CD4-positive, alpha-beta T cell treated with Interleukin-4 for 1 hour (primary cell): ENCODE data around the gene ARL3.
A peak's percentile ranks its signal among the peaks of the same experiment; 100 is the strongest.
"Not testable (repeated sequence)": the region's sequence is repeated elsewhere in the genome, so short reads cannot be mapped to it uniquely, and the experiment has no call there.

ENCODE experiments used
- DNase-seq, 2 donors: peaks; one replicate each; pipeline ENCODE4 v3.0.0-alpha.2; 2020 to 2022

ARL3 gene

GRCh38 chr10:102713814-102714620 is at the start of gene ARL3:
TSS of gene ARL3 (minus strand) at chr10:102714397. CDS start at chr10:102714275, 122 bp downstream.
- DNase-seq: peak; percentile 96

GRCh38 chr10:102763037-102763607 is 48.9 kb upstream of the ARL3 start:
- DNase-seq: no peak

- DNase-seq: no peak
These were observed 48.3 kb upstream of the ARL3 start for GRCh38 chr10:102762401-102763015.

- DNase-seq: no peak
These were observed 47.8 kb upstream of the ARL3 start for GRCh38 chr10:102761981-102762380.

GRCh38 chr10:102759497-102760210 is 45.5 kb upstream of the ARL3 start:
- DNase-seq: no peak

- not testable (repeated sequence) for DNase-seq
These were observed 44.7 kb upstream of the ARL3 start for GRCh38 chr10:102758933-102759262.

GRCh38 chr10:102758240-102758932 is 44.2 kb upstream of the ARL3 start:
- no peak for DNase-seq

GRCh38 chr10:102757323-102757722 is 43.1 kb upstream of the ARL3 start:
- DNase-seq: no peak

- DNase-seq: no peak
These were observed 39.5 kb upstream of the ARL3 start for GRCh38 chr10:102753718-102754117.

- peak; percentile 22 to 32 for DNase-seq
These were observed 38.9 kb upstream of the ARL3 start for GRCh38 chr10:102752934-102753664.

GRCh38 chr10:102752266-102752930 is 38.2 kb upstream of the ARL3 start:
- DNase-seq: no peak

- DNase-seq: no peak
These were observed 31.0 kb upstream of the ARL3 start for GRCh38 chr10:102745157-102745556.

- no peak for DNase-seq
These were observed 30.3 kb upstream of the ARL3 start for GRCh38 chr10:102744374-102745051.

- peak; percentile 98 to 99 for DNase-seq
These were observed 29.6 kb upstream of the ARL3 start, which contains the start of gene WBP1L for GRCh38 chr10:102743588-102744373. TSS of gene WBP1L (plus strand) at chr10:102743948. CDS start at chr10:102744054, 106 bp downstream.

GRCh38 chr10:102743078-102743587 is 28.9 kb upstream of the ARL3 start:
- no peak for DNase-seq

GRCh38 chr10:102742313-102742712 is 28.1 kb upstream of the ARL3 start:
- DNase-seq: not testable (repeated sequence)

GRCh38 chr10:102741726-102742237 is 27.6 kb upstream of the ARL3 start:
- no peak for DNase-seq

- no peak for DNase-seq
These were observed 26.0 kb upstream of the ARL3 start for GRCh38 chr10:102740229-102740628.

GRCh38 chr10:102738692-102739121 is 24.5 kb upstream of the ARL3 start:
- DNase-seq: no peak
